Loucy (cell line): ENCODE measurements around the gene ISL1.
A peak's percentile ranks its signal among the peaks of the same experiment; 100 is the strongest.

ENCODE experiments used
- EZH2phosphoT487 ChIP-seq: fragments of 200-600 bp; IDR thresholded peaks from 2 replicates; pipeline ENCODE4 v1.6.1; 2018; ENCODE audit warnings: antibody characterized with exemption, mild to moderate bottlenecking, moderate library complexity, borderline replicate concordance
- TF ChIP-seq, protein P1 (sequence below): fragments of 200-600 bp; sonication (generic); conservative IDR thresholded peaks from 2 replicates; pipeline ENCODE4 v1.5.1; 2014; ENCODE audit warnings: mild to moderate bottlenecking, antibody characterized with exemption, low read length

DNA sequence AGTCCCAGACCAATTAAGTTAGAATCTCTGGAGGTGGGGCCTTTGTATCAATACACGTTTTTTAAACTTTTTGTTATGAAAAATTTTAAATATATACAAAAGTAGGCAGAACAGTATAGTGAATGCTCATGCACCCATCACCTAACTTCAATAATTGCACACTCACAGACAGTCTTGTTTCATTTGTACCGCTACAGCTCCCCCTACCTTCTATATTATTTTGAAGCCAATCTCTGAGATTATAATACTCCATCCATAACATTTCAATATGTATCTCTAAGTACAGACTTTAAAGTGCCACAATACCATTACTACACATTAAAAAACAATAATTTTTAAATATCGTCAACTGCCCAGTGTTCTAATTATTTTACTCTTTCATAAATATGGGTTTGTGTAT, 32.9 kb downstream of the ISL1 start:
- TF ChIP-seq, protein P1, sequence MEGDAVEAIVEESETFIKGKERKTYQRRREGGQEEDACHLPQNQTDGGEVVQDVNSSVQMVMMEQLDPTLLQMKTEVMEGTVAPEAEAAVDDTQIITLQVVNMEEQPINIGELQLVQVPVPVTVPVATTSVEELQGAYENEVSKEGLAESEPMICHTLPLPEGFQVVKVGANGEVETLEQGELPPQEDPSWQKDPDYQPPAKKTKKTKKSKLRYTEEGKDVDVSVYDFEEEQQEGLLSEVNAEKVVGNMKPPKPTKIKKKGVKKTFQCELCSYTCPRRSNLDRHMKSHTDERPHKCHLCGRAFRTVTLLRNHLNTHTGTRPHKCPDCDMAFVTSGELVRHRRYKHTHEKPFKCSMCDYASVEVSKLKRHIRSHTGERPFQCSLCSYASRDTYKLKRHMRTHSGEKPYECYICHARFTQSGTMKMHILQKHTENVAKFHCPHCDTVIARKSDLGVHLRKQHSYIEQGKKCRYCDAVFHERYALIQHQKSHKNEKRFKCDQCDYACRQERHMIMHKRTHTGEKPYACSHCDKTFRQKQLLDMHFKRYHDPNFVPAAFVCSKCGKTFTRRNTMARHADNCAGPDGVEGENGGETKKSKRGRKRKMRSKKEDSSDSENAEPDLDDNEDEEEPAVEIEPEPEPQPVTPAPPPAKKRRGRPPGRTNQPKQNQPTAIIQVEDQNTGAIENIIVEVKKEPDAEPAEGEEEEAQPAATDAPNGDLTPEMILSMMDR = peak; percentile 45
- no peak for TF ChIP-seq EZH2phosphoT487
